Heart left ventricle (tissue), 16 donors: ENCODE measurements around the gene COBL. TPM values are rescaled to one million over a fixed set of nuclear protein-coding genes. Genes with fewer than 3 reads are reported as not detected.

Experiments used
- ATAC-seq, 4 donors: fragments of 200-7000 bp; cut with Tn5 transposase; one replicate each; pipeline ENCODE4 v1.9.1; 2020 to 2022; ENCODE audit warnings: moderate library complexity in 4 of 4, mild to moderate bottlenecking in 3 of 4, moderate number of reproducible peaks in 1 of 4
- DNase-seq, 5 donors: peaks; one replicate each; pipeline ENCODE4 v3.0.0-alpha.2; 2020
- H3K27ac ChIP-seq, 12 donors: fragments of 200-600 bp; sonication (generic) in 4 of 12; one replicate each; pipeline versions ENCODE4 v1.5.0 to v1.8.0; 2016 to 2022; ENCODE audit warnings: mild to moderate bottlenecking in 2 of 12
- H3K27me3 ChIP-seq, 9 donors: fragments of 200-600 bp; sonication (generic) in 2 of 9; one replicate each; pipeline versions ENCODE4 v1.5.1 to v1.8.0; 2016 to 2022; ENCODE audit warnings: mild to moderate bottlenecking in 3 of 9
- H3K36me3 ChIP-seq, 9 donors: fragments of 200-600 bp; sonication (generic) in 2 of 9; one replicate each; pipeline versions ENCODE4 v1.5.0 to v1.8.0; 2018 to 2022; ENCODE audit warnings: mild to moderate bottlenecking in 2 of 9
- H3K4me1 ChIP-seq, 12 donors: fragments of 200-600 bp; sonication (generic) in 4 of 12; one replicate each; pipeline versions ENCODE4 v1.5.0 to v1.8.0; 2016 to 2022; ENCODE audit warnings: mild to moderate bottlenecking in 3 of 12
- H3K4me3 ChIP-seq, 12 donors: fragments of 200-600 bp; sonication (generic) in 4 of 12; one replicate each; pipeline versions ENCODE4 v1.5.0 to v1.8.0; 2017 to 2022; ENCODE audit warnings: mild to moderate bottlenecking in 9 of 12, moderate library complexity in 4 of 12
- H3K9me3 ChIP-seq, 12 donors: fragments of 200-600 bp; sonication (generic) in 4 of 12; one replicate each; pipeline versions ENCODE4 v1.5.0 to v1.8.0; 2016 to 2022; ENCODE audit warnings: mild to moderate bottlenecking in 1 of 12
- CTCF ChIP-seq, 12 donors: fragments of 200-600 bp; sonication (generic) in 4 of 12; IDR thresholded peaks; one replicate each; pipeline versions ENCODE4 v1.5.0 to v1.8.0; 2018 to 2022; ENCODE audit warnings: antibody characterized with exemption in 12 of 12, mild to moderate bottlenecking in 5 of 12
- POLR2A ChIP-seq, 2 donors: fragments of 450-650 bp; IDR thresholded peaks; one replicate each; pipeline ENCODE4 v1.6.1; 2017; ENCODE audit warnings: antibody characterized with exemption in 2 of 2, mild to moderate bottlenecking in 2 of 2, moderate library complexity in 2 of 2
- WGBS, 4 donors: extraction: QIAGEN DNeasy Blood & Tissue Kit in 2 of 4; methylation state at CpG; one replicate each; pipeline versions ENCODE4 v1.1.5 to v1.1.7; 2013 to 2018; 5-methylcytosine and 5-hydroxymethylcytosine counted together
- intact Hi-C, 10 donors: fragments of 100-400 bp; cut with DNase I; formaldehyde crosslinking; loops; one replicate each; pipeline versions ENCODE4 v1.11.1 to v1.14.2; 2022
- polyA plus RNA-seq, 2 donors: library from polyadenylated mRNA; stranded (reverse); fragments of 200-250 nt; gene quantifications; one replicate each; pipeline ENCODE4 v1.2.3, GENCODE V29; 2013
- total RNA-seq, 9 donors: library from RNA; depleted of rRNA in 2 of 9; stranded (reverse); fragments of >200 nt in 2 of 9; fragmentation: NEBNext Ultra II Directional in 3 of 9; extraction: Animal tissue kit (Norgen Biotek cat#: 25700) in 3 of 9; gene quantifications; one replicate each; pipeline versions ENCODE4 v1.1.0 to v1.2.4, GENCODE V29; 2016 to 2023
- donor health status: ischemic (EF 13 %, LVEDD 7.1; RV severe dilation, severe dysfunction).
- donor health status: healthy with polysubstance abuse.
- donor health status: DM: no; HTN: yes; CAD: no.
- donor health status: DM: no; HTN: no; CAD: no.
- donor health status: ischemic (EF 25% LVEDD 6.9; RV normal size, moderate dysfunction).
- donor health status: ischemic (EF 25% LVEDD 5.7; RV mildly dilated, moderate dysfunction).
- donor health status: healthy.
- donor health status: DM: yes; HTN: yes; CAD: no.
- donor health status: ischemic (EF 35%, LVEDD 5.7; RV mildly dilated, moderate dysfunction).
- donor health status: nonischemic (EF 11% LVEDD 7.7; RV severe dilation, severe dysfunction).
- donor health status: DM: yes; HTN: yes; CAD: no.
- donor health status: PGD.
- donor health status: ischemic (EF 29% LVEDD 5.4; RV normal size, mild dysfunction).
- donor health status: nonischemic (EF 23%, LVEDD 6.1; RV moderate dilation, normal function).

The COBL gene
- total and polyA plus RNA-seq, 11 donors, result 25.9 to 123 (median 80.4) TPM

GRCh38 chr7:51290702-51291540 lies 25.7 kb downstream of the COBL start:
- WGBS, 4 donors, result 90 to 93% (median 91%) methylated on average over 10 of the region's 10 CpGs
- ATAC-seq (peak in 2 of 4 donors; percentile 8 to 21), DNase-seq (no peak)
- H3K4me1 ChIP-seq, result peaks cover 0 to 60% (median 8%) of the 10 kb centered on the region in 12 donors
- H3K4me3 ChIP-seq, result no peak overlapping the region
- H3K27ac ChIP-seq, result peak overlapping the region in 8 of 12 donors; percentile 23 to 93 (median 81)
- TF ChIP-seq CTCF (IDR thresholded peaks at IDR 0.05), result no peak
- TF ChIP-seq POLR2A (IDR thresholded peaks at IDR 0.05), result no peak
- H3K27me3 ChIP-seq, result no peaks in the 10 kb centered on the region
- intact Hi-C loops, result no loop called here
- no peaks in the 10 kb centered on the region for H3K9me3 ChIP-seq
- H3K36me3 ChIP-seq, result no peaks in the 10 kb centered on the region

- WGBS, 4 donors, result 55 to 67% (median 57%) methylated on average over 3 of the region's 3 CpGs
- Histone ChIP-seq H3K4me3 (no peak overlapping the region), H3K27me3 (no peaks in the 10 kb centered on the region), H3K9me3 (no peaks in the 10 kb centered on the region), H3K4me1 (peaks cover 0 to 53% (median 6%) of the 10 kb centered on the region in 12 donors), H3K27ac (peak overlapping the region in 11 of 12 donors; percentile 50 to 93 (median 81)), H3K36me3 (no peaks in the 10 kb centered on the region)
- DNase-seq, result no peak
- no peak for ATAC-seq
- intact Hi-C loops, result no loop called here
- TF ChIP-seq POLR2A (IDR thresholded peaks at IDR 0.05) (no peak), CTCF (IDR thresholded peaks at IDR 0.05) (no peak)
Observed at GRCh38 chr7:51290304-51290637, 26.3 kb downstream of the COBL start.

- H3K27me3 ChIP-seq, result no peaks in the 10 kb centered on the region
- peaks cover 0 to 49% (median 6%) of the 10 kb centered on the region in 12 donors for H3K4me1 ChIP-seq
- peak overlapping the region; percentile 50 to 93 (median 80) for H3K27ac ChIP-seq
- ATAC-seq (peak; percentile 54 to 80 (median 70)), DNase-seq (no peak)
- H3K36me3 ChIP-seq, result no peaks in the 10 kb centered on the region
- peak overlapping the region in 7 of 12 donors; percentile 6 to 34 (median 13) for H3K4me3 ChIP-seq
- intact Hi-C loops, result no loop called here
- 15 to 28% (median 18%) methylated on average over 4 of the region's 4 CpGs for WGBS, 4 donors
- H3K9me3 ChIP-seq, result no peaks in the 10 kb centered on the region
- TF ChIP-seq POLR2A (IDR thresholded peaks at IDR 0.05) (no peak), CTCF (IDR thresholded peaks at IDR 0.05) (no peak)
Observed at GRCh38 chr7:51289623-51290303, 26.8 kb downstream of the COBL start.
